CD4-positive, alpha-beta memory T cell (primary cell): ENCODE results near the gene KRT24. TPM values are rescaled to one million over a fixed set of nuclear protein-coding genes. Genes with fewer than 3 reads are reported as not detected.

Experiments
- CTCF ChIA-PET: fragments of 350-600 bp; sonication (Branson Sonifier 250); formaldehyde crosslinking; loops from one replicate; lab custom pipeline; 2021; ENCODE audit warnings: inconsistent platforms; ENCODE audit not compliant: partially characterized antibody; lab: Charles Lee
- POLR2A ChIA-PET: fragments of 350-600 bp; sonication (Branson Sonifier 250); formaldehyde crosslinking; loops from one replicate; lab custom pipeline; 2021; ENCODE audit not compliant: partially characterized antibody; lab: Charles Lee
- DNase-seq, 5 donors: peaks; one replicate each; pipeline versions ENCODE4 v3.0.0 to v3.0.0-alpha.2; 2020 to 2022; ENCODE audit warnings: mixed read lengths in 1 of 5
- H3K27ac ChIP-seq: one replicate; pipeline ENCODE4 v1.7.0; 2013; ENCODE audit warnings: low read depth, low read length
- H3K27me3 ChIP-seq: 2 replicates; pipeline ENCODE4 v1.7.0; 2013; ENCODE audit warnings: mild to moderate bottlenecking, low read length, moderate library complexity; ENCODE audit not compliant: insufficient read depth
- H3K36me3 ChIP-seq: 2 replicates; pipeline ENCODE4 v1.7.0; 2013; ENCODE audit warnings: mild to moderate bottlenecking, low read length, moderate library complexity; ENCODE audit not compliant: insufficient read depth
- H3K4me1 ChIP-seq: 2 replicates; pipeline ENCODE4 v1.7.0; 2013; ENCODE audit warnings: mild to moderate bottlenecking, low read length, moderate library complexity; ENCODE audit not compliant: insufficient read depth
- H3K4me3 ChIP-seq, 2 donors: one replicate each; pipeline ENCODE4 v1.7.0; 2013; ENCODE audit warnings: low read length in 2 of 2, mild to moderate bottlenecking in 1 of 2
- H3K9me3 ChIP-seq, 2 donors: one replicate each; pipeline ENCODE4 v1.7.0; 2013; ENCODE audit warnings: low read length in 2 of 2, control low read depth in 1 of 2; ENCODE audit not compliant: control insufficient read depth in 1 of 2
- H3K27ac Mint-ChIP-seq, 7 donors: one replicate each; pipeline ENCODE4 v1.8.0; 2020 to 2021; ENCODE audit warnings: mixed read lengths in 7 of 7, mild to moderate bottlenecking in 6 of 7, inconsistent platforms in 3 of 7, moderate library complexity in 3 of 7
- H3K27me3 Mint-ChIP-seq, 2 donors: one replicate each; pipeline ENCODE4 v1.8.0; 2020 to 2021; ENCODE audit warnings: mixed read lengths in 2 of 2
- H3K36me3 Mint-ChIP-seq, 2 donors: one replicate each; pipeline ENCODE4 v1.8.0; 2020 to 2021; ENCODE audit warnings: mixed read lengths in 2 of 2, inconsistent platforms in 1 of 2, mild to moderate bottlenecking in 1 of 2
- H3K4me1 Mint-ChIP-seq, 4 donors: one replicate each; pipeline ENCODE4 v1.8.0; 2020 to 2021; ENCODE audit warnings: mixed read lengths in 4 of 4, mild to moderate bottlenecking in 1 of 4
- H3K4me3 Mint-ChIP-seq, 8 donors: one replicate each; pipeline ENCODE4 v1.8.0; 2020 to 2021; ENCODE audit warnings: mixed read lengths in 8 of 8, mild to moderate bottlenecking in 7 of 8, moderate library complexity in 6 of 8, inconsistent platforms in 3 of 8
- H3K9me3 Mint-ChIP-seq, 8 donors: one replicate each; pipeline ENCODE4 v1.8.0; 2020 to 2021; ENCODE audit warnings: mixed read lengths in 8 of 8, mild to moderate bottlenecking in 5 of 8, inconsistent platforms in 3 of 8, moderate library complexity in 1 of 8
- intact Hi-C: fragments of 100-400 bp; cut with micrococcal nuclease; formaldehyde crosslinking; loops from one replicate; pipeline ENCODE4 v1.15.1; 2023
- polyA plus RNA-seq, 2 donors: library from polyadenylated mRNA; unstranded; fragments of 300-500 nt; fragmentation: Illumina TruSeq; gene quantifications; one replicate each; pipeline ENCODE4 v1.2.3, GENCODE V29; 2021
- total RNA-seq, 2 experiments: library from RNA; stranded (reverse); gene quantifications; one replicate each; pipeline ENCODE4 v1.2.3, GENCODE V29; 2021

Gene KRT24
- total and polyA plus RNA-seq, 4 experiments from 2014 or later: not detected

DNA sequence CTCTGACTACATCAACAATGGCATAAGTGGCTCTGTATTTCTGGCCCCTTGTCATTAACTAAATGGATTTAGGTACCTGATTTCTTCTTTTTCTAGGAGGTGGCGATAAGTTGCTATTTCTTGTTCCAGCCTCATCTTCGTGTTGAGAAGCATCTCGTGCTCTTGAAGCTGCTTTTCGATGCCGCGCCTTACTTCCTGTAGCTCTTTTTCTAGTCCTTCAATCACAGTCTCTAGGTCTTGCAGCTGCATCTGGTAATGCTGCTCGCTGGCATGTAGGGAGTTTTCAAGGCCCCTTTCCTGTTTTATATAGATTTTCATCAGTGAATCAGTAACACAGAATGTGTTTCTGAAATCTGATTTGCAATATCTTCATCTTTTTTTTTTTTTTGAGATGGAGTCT lies 43.6 kb downstream of the KRT24 start:
- Mint-ChIP-seq H3K4me1 (peaks cover 0 to 6% (median 4%) of the 10 kb centered on the region in 4 donors), H3K27me3 (peaks cover 6 to 15% of the 10 kb centered on the region in 2 donors), H3K9me3 (no peaks in the 10 kb centered on the region), H3K36me3 (no peaks in the 10 kb centered on the region), H3K27ac (peak overlapping the region in 1 of 7 donors; percentile 46), H3K4me3 (peak overlapping the region in 2 of 8 donors; percentile 12 to 32)
- Histone ChIP-seq H3K4me1 (peaks cover 5% of the 10 kb centered on the region), H3K36me3 (no peaks in the 10 kb centered on the region), H3K27ac (no peak overlapping the region), H3K27me3 (peaks cover 6% of the 10 kb centered on the region), H3K4me3 (no peak overlapping the region), H3K9me3 (no peaks in the 10 kb centered on the region)
- CTCF ChIA-PET: interaction anchor here (0.7 kb wide), 1 partner anchor 33 kb away, joined by 3 read pairs; no protein-coding TSS in a partner anchor
- DNase-seq: peak in 1 of 5 donors; percentile 15
- POLR2A ChIA-PET: interaction anchor here (0.6 to 1.0 kb wide), 2 partner anchors 12 to 99 kb away, joined by 3 read pairs; partner anchors contain the start of gene SMARCE1
- intact Hi-C loops: no loop called here

- Mint-ChIP-seq H3K4me3 (no peak overlapping the region), H3K9me3 (no peaks in the 10 kb centered on the region), H3K4me1 (peaks cover 0 to 6% (median 4%) of the 10 kb centered on the region in 4 donors), H3K27me3 (peaks cover 4 to 10% of the 10 kb centered on the region in 2 donors), H3K36me3 (no peaks in the 10 kb centered on the region), H3K27ac (no peak overlapping the region)
- ChIA-PET POLR2A (no interaction called here), CTCF (no interaction called here)
- no peak for DNase-seq
- Histone ChIP-seq H3K4me3 (no peak overlapping the region), H3K27ac (no peak overlapping the region), H3K36me3 (no peaks in the 10 kb centered on the region), H3K4me1 (peaks cover 5% of the 10 kb centered on the region), H3K9me3 (no peaks in the 10 kb centered on the region), H3K27me3 (peaks cover 3% of the 10 kb centered on the region)
- intact Hi-C loops: no loop called here
Observed at GRCh38 chr17:40658396-40658795, 45.2 kb downstream of the KRT24 start.

- peak overlapping the region in 1 of 8 donors; percentile 4 for H3K4me3 Mint-ChIP-seq
- DNase-seq: no peak
- H3K36me3 Mint-ChIP-seq: peaks cover 0 to 12% of the 10 kb centered on the region in 2 donors
- H3K9me3 Mint-ChIP-seq: no peaks in the 10 kb centered on the region
- no peaks in the 10 kb centered on the region for H3K36me3 ChIP-seq
- peaks cover 6 to 22% (median 11%) of the 10 kb centered on the region in 4 donors for H3K4me1 Mint-ChIP-seq
- no peak overlapping the region for H3K4me3 ChIP-seq
- no peaks in the 10 kb centered on the region for H3K9me3 ChIP-seq
- H3K4me1 ChIP-seq: peaks cover 11% of the 10 kb centered on the region
- POLR2A ChIA-PET: no interaction called here
- CTCF ChIA-PET: no interaction called here
- intact Hi-C loops: no loop called here
- peak overlapping the region in 1 of 7 donors; percentile 47 for H3K27ac Mint-ChIP-seq
- no peaks in the 10 kb centered on the region for H3K27me3 ChIP-seq
- H3K27ac ChIP-seq: no peak overlapping the region
- peaks cover 0 to 1% of the 10 kb centered on the region in 2 donors for H3K27me3 Mint-ChIP-seq
Observed at GRCh38 chr17:40651939-40652338, 51.6 kb downstream of the KRT24 start.

- peak overlapping the region; percentile 82 to 92 for H3K4me3 ChIP-seq
- peaks cover 10% of the 10 kb centered on the region for H3K36me3 ChIP-seq
- CTCF ChIA-PET: interaction anchor here (0.8 to 1.7 kb wide), 2 partner anchors 33 to 170 kb away, joined by 3 read pairs; no protein-coding TSS in a partner anchor
- peaks cover 42% of the 10 kb centered on the region for H3K4me1 ChIP-seq
- no peaks in the 10 kb centered on the region for H3K27me3 ChIP-seq
- no peaks in the 10 kb centered on the region for H3K9me3 Mint-ChIP-seq
- POLR2A ChIA-PET: interaction anchor here (0.7 to 4.1 kb wide), 21 partner anchors 11 to 1740 kb away, joined by 3 to 32 read pairs (median 8); partner anchors contain the start of genes CCR7, EIF1, STAT3 and TOP2A
- H3K9me3 ChIP-seq: no peaks in the 10 kb centered on the region
- peaks cover 20 to 53% (median 33%) of the 10 kb centered on the region in 4 donors for H3K4me1 Mint-ChIP-seq
- H3K27ac ChIP-seq: peak overlapping the region; percentile 95
- peak overlapping the region; percentile 88 to 98 (median 94) for H3K4me3 Mint-ChIP-seq
- no peak for DNase-seq
- intact Hi-C loops: loop anchor here (1.0 kb wide), 1 partner anchor 79 kb away; no protein-coding TSS in a partner anchor
- H3K27me3 Mint-ChIP-seq: no peaks in the 10 kb centered on the region
- peak overlapping the region; percentile 98 to 100 (median 99) for H3K27ac Mint-ChIP-seq
- peaks cover 17 to 29% of the 10 kb centered on the region in 2 donors for H3K36me3 Mint-ChIP-seq
Observed at GRCh38 chr17:40648384-40648968, 55.1 kb downstream of the KRT24 start.

Other genes with a start within 250 kb of the KRT24 start
- 1 to 10 TPM in 1 of 2 experiments, under 1 TPM in 1; 0.25 to 1.8 TPM for gene TNS4, start 202.1 kb downstream of the KRT24 start, total RNA-seq
- under 1 TPM; 0.18 to 0.33 TPM for gene TNS4, start 202.1 kb downstream of the KRT24 start, polyA plus RNA-seq
- gene CCR7, start 138.3 kb downstream of the KRT24 start, total RNA-seq: 100 to 1,000 TPM; 268 to 269 TPM
- gene CCR7, start 138.3 kb downstream of the KRT24 start, polyA plus RNA-seq: 100 to 1,000 TPM; 436 to 502 TPM
- 10 to 100 TPM; 87.6 to 91.0 TPM for gene SMARCE1, start 55.9 kb downstream of the KRT24 start, total RNA-seq
- gene SMARCE1, start 55.9 kb downstream of the KRT24 start, polyA plus RNA-seq: 100 to 1,000 TPM; 148 to 197 TPM
- gene KRT222, start 38.6 kb downstream of the KRT24 start, total RNA-seq: not detected
- not detected for gene KRT222, start 38.6 kb downstream of the KRT24 start, polyA plus RNA-seq
- not detected for gene KRT25, start 51.6 kb upstream of the KRT24 start, total RNA-seq
- not detected for gene KRT25, start 51.6 kb upstream of the KRT24 start, polyA plus RNA-seq
- not detected for gene KRT26, start 68.4 kb upstream of the KRT24 start, total RNA-seq
- gene KRT26, start 68.4 kb upstream of the KRT24 start, polyA plus RNA-seq: not detected
- not detected for gene KRT27, start 78.8 kb upstream of the KRT24 start, total RNA-seq
- gene KRT27, start 78.8 kb upstream of the KRT24 start, polyA plus RNA-seq: not detected
- not detected for gene KRT28, start 96.2 kb upstream of the KRT24 start, total RNA-seq
- not detected for gene KRT28, start 96.2 kb upstream of the KRT24 start, polyA plus RNA-seq
- 10 to 100 TPM; 37.6 to 40.4 TPM for gene KRT10, start 118.9 kb upstream of the KRT24 start, total RNA-seq
- gene KRT10, start 118.9 kb upstream of the KRT24 start, polyA plus RNA-seq: 100 to 1,000 TPM; 141 to 181 TPM
- gene KRT12, start 163.5 kb upstream of the KRT24 start, total RNA-seq: not detected
- gene KRT12, start 163.5 kb upstream of the KRT24 start, polyA plus RNA-seq: not detected
- not detected for gene KRT20, start 181.5 kb upstream of the KRT24 start, total RNA-seq
- gene KRT20, start 181.5 kb upstream of the KRT24 start, polyA plus RNA-seq: not detected
- gene KRT23, start 233.9 kb upstream of the KRT24 start, total RNA-seq: not detected
- gene KRT23, start 233.9 kb upstream of the KRT24 start, polyA plus RNA-seq: under 1 TPM in 1 of 2 donors, not detected in 1; 0.15 TPM